Endothelial cell of umbilical vein (primary cell): ENCODE measurements around the gene MITD1. TPM values are rescaled to one million over a fixed set of nuclear protein-coding genes. Genes with fewer than 3 reads are reported as not detected.

Source experiments
- BruUV-seq: library from RNA; stranded (reverse); fragments of 400-500 nt; replicated peaks from 2 replicates; lab custom pipeline; 2021; lab: Mats Ljungman, UMichigan
- CTCF ChIA-PET: fragments of 300-600, 350-600 bp; sonication (Branson Sonifier 250); formaldehyde crosslinking; loops from one replicate; lab custom pipeline; 2021; ENCODE audit warnings: antibody characterized with exemption, inconsistent platforms; lab: Charles Lee
- POLR2A ChIA-PET: fragments of 300-600, 350-600 bp; sonication (Branson Sonifier 250); formaldehyde crosslinking; loops from one replicate; lab custom pipeline; 2021; ENCODE audit warnings: antibody characterized with exemption, inconsistent platforms; lab: Charles Lee
- DNase-seq: peaks from one replicate; pipeline ENCODE4 v3.0.0-alpha.2; 2011; ENCODE audit warnings: low read depth, low spot score
- FAIRE-seq: peaks from 2 replicates; lab custom pipeline; 2011; peaks lifted over from hg19 to GRCh38; lab: Jason Lieb, UNC
- H2AFZ ChIP-seq: 2 replicates; pipeline ENCODE4 v1.6.0; 2012; ENCODE audit warnings: low read depth, low read length, control low read depth, inconsistent platforms
- H3K27ac ChIP-seq: 2 replicates; pipeline ENCODE4 v1.5.1; 2011; ENCODE audit warnings: low read depth, mild to moderate bottlenecking, control low read depth, low read length, moderate library complexity; ENCODE audit not compliant: insufficient read depth
- H3K27me3 ChIP-seq, 2 experiments: 2 replicates each; pipeline versions ENCODE4 v1.6.0 to v1.6.1; 2011; ENCODE audit warnings: low read length in 2 of 2, mixed read lengths in 1 of 2; ENCODE audit not compliant: control insufficient read depth in 2 of 2, insufficient read depth in 2 of 2
- H3K36me3 ChIP-seq, 2 experiments: 2 replicates in 1 of 2; 3 replicates in 1 of 2; pipeline ENCODE4 v1.5.1; 2011; ENCODE audit warnings: low read length in 2 of 2, mild to moderate bottlenecking in 1 of 2, moderate library complexity in 1 of 2; ENCODE audit not compliant: control insufficient read depth in 2 of 2, insufficient read depth in 2 of 2; ENCODE audit errors: extremely low read depth in 1 of 2
- H3K4me1 ChIP-seq: 3 replicates; pipeline ENCODE4 v1.5.1; 2011; ENCODE audit warnings: mild to moderate bottlenecking, low read length; ENCODE audit not compliant: control insufficient read depth, insufficient read depth; ENCODE audit errors: extremely low read depth
- H3K4me2 ChIP-seq: 2 replicates; pipeline ENCODE4 v1.6.1; 2011; ENCODE audit warnings: low read length, control low read depth, mixed read lengths; ENCODE audit not compliant: insufficient read depth
- H3K4me3 ChIP-seq, 3 experiments: fragments of 200-600 bp in 1 of 3; sonication (generic), shearing (Covaris generic) in 1 of 3; replicated peaks in 1 of 3; 2 replicates each; pipeline ENCODE4 v1.5.1; 2011 to 2016; ENCODE audit warnings: control low read depth in 3 of 3, low read length in 3 of 3, mild to moderate bottlenecking in 2 of 3, inconsistent platforms in 1 of 3, low read depth in 1 of 3, moderate library complexity in 1 of 3; ENCODE audit not compliant: insufficient read depth in 1 of 3
- H3K79me2 ChIP-seq: 2 replicates; pipeline ENCODE4 v1.6.0; 2012; ENCODE audit warnings: low read length, inconsistent platforms; ENCODE audit not compliant: control insufficient read depth, insufficient read depth
- H3K9ac ChIP-seq: replicated peaks from 2 replicates; pipeline ENCODE3; 2011; ENCODE audit warnings: low read length, control low read depth; ENCODE audit not compliant: insufficient read depth; ENCODE audit errors: extremely low read depth
- H3K9me1 ChIP-seq: replicated peaks from 3 replicates; pipeline ENCODE4 v1.6.0; 2011; ENCODE audit warnings: mild to moderate bottlenecking, low read length; ENCODE audit not compliant: control insufficient read depth, insufficient read depth; ENCODE audit errors: extremely low read depth
- H3K9me3 ChIP-seq: replicated peaks from 2 replicates; pipeline ENCODE4 v1.5.1; 2012; ENCODE audit warnings: low read length, inconsistent platforms; ENCODE audit not compliant: control insufficient read depth, insufficient read depth
- H4K20me1 ChIP-seq: replicated peaks from 2 replicates; pipeline ENCODE3; 2011; ENCODE audit warnings: mild to moderate bottlenecking, low read length; ENCODE audit not compliant: control insufficient read depth, insufficient read depth; ENCODE audit errors: extremely low read depth
- EZH2 ChIP-seq: IDR thresholded peaks from 2 replicates; pipeline ENCODE4 v1.6.1; 2012; ENCODE audit warnings: borderline replicate concordance, low read depth, mild to moderate bottlenecking, moderate library complexity, low read length, inconsistent platforms; ENCODE audit not compliant: severe bottlenecking
- FOS ChIP-seq: IDR thresholded peaks from 2 replicates; pipeline ENCODE4 v1.6.1; 2011; ENCODE audit warnings: mild to moderate bottlenecking, low read length, moderate library complexity, borderline replicate concordance; ENCODE audit not compliant: insufficient read depth
- GATA2 ChIP-seq: IDR thresholded peaks from 2 replicates; pipeline ENCODE4 v1.7.0; 2011; ENCODE audit warnings: low read depth, mild to moderate bottlenecking, moderate library complexity, mixed read lengths, low read length; ENCODE audit not compliant: insufficient read length, insufficient read depth
- JUN ChIP-seq: IDR thresholded peaks from 2 replicates; pipeline ENCODE4 v1.6.1; 2011; ENCODE audit warnings: borderline replicate concordance, low read depth; ENCODE audit not compliant: insufficient read length, insufficient read depth
- MYC ChIP-seq: IDR thresholded peaks from one replicate; pipeline ENCODE4 v1.6.1; 2011; ENCODE audit warnings: mild to moderate bottlenecking, low read depth, low read length
- POLR2A ChIP-seq: IDR thresholded peaks from 2 replicates; pipeline ENCODE4 v1.6.1; 2012; ENCODE audit warnings: low read depth, mild to moderate bottlenecking, control low read depth, low read length
- POLR2AphosphoS5 ChIP-seq: IDR thresholded peaks from 2 replicates; pipeline ENCODE4 v1.6.1; 2012; ENCODE audit warnings: low read depth, mild to moderate bottlenecking, control low read depth, low read length, moderate library complexity; ENCODE audit not compliant: insufficient read depth
- dilution Hi-C: fragments of 300-500 bp; cut with MboI; formaldehyde crosslinking; loops from one replicate; pipeline ENCODE4 v1.15.0; 2019; ENCODE audit warnings: low sequenced_read_pairs; ENCODE audit not compliant: extremely low pct_ligation_motif_present
- intact Hi-C: fragments of 100-400 bp; cut with micrococcal nuclease; formaldehyde crosslinking; loops from one replicate; pipeline ENCODE4 v1.10.0; 2022
- polyA plus RNA-seq, 4 experiments: library from polyadenylated mRNA; depleted of rRNA in 3 of 4; stranded (reverse) in 3 of 4; unstranded in 1 of 4; fragments of >200 nt; gene quantifications; 2 replicates each; pipeline versions ENCODE4 v1.2.1 to v1.2.3, GENCODE V29; 2011 to 2012; ENCODE audit warnings: missing spikeins in 1 of 4
- total RNA-seq: library from RNA; stranded (reverse); gene quantifications from 2 replicates; pipeline ENCODE4 v1.2.3, GENCODE V29; 2021
- TF ChIP-seq, protein P1 (sequence below): IDR thresholded peaks from 2 replicates; pipeline ENCODE4 v1.6.1; 2011; ENCODE audit not compliant: insufficient read depth, insufficient read length
- TF ChIP-seq, protein P2 (sequence below), 2 donors: IDR thresholded peaks; 1 replicate in 1 of 2; 2 replicates in 1 of 2; pipeline ENCODE4 v1.5.1; 2011; ENCODE audit warnings: low read length in 2 of 2, mild to moderate bottlenecking in 2 of 2, moderate library complexity in 2 of 2, control low read depth in 1 of 2, inconsistent platforms in 1 of 2, low read depth in 1 of 2; ENCODE audit not compliant: insufficient read depth in 1 of 2; ENCODE audit errors: extremely low read depth in 1 of 2

MITD1 gene
- total and polyA plus RNA-seq, 2 donors (not counting 3 experiments of a cell fraction or from before 2014, with no cell fraction given), result 11.1 to 30.0 TPM

DNA sequence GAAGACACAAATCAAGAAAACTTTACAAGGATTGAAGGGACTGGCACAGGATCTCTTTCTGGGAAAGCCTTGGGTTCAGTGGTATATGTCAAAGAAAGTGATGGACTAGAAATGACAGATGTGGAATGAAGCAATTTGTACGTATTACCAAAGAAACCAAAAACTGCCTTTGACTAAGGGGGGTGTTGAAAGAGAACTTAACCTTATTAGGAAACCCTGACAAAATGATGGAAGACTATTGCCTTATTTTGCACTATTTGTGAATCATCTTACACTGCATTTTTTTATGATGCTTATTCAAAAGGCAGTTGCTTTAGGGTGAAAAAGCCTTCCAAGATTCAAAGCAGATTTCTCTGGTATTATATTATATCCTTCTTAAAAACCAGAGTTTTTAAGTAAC, 30.2 kb downstream of the MITD1 start:
- Histone ChIP-seq H3K27me3 (peaks cover 0 to under 1% of the 10 kb centered on the region in 2 experiments), H4K20me1 (no peaks in the 10 kb centered on the region), H3K9me3 (no peaks in the 10 kb centered on the region), H3K27ac (no peak overlapping the region), H3K4me2 (no peak overlapping the region), H3K4me1 (peaks cover 8% of the 10 kb centered on the region), H2AFZ (no peak overlapping the region), H3K9me1 (no peaks in the 10 kb centered on the region), H3K79me2 (peaks cover 2% of the 10 kb centered on the region), H3K9ac (no peak overlapping the region), H3K36me3 (no peaks in the 10 kb centered on the region), H3K4me3 (no peak overlapping the region)
- intact Hi-C loops (no loop called here), dilution Hi-C loops (no loop called here)
- no peak for DNase-seq
- FAIRE-seq, result no peak
- POLR2A ChIA-PET, result no interaction called here
- BruUV-seq, result no TSS peak
- CTCF ChIA-PET, result interaction anchor here (1.1 kb wide), 1 partner anchor 10 kb away, joined by 3 read pairs; no protein-coding TSS in a partner anchor
- TF ChIP-seq, protein P1, sequence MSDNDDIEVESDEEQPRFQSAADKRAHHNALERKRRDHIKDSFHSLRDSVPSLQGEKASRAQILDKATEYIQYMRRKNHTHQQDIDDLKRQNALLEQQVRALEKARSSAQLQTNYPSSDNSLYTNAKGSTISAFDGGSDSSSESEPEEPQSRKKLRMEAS, result no peak
- TF ChIP-seq FOS (no peak), POLR2AphosphoS5 (no peak), POLR2A (no peak), JUN (no peak), GATA2 (no peak), EZH2 (no peak), MYC (no peak)
- TF ChIP-seq, protein P2, sequence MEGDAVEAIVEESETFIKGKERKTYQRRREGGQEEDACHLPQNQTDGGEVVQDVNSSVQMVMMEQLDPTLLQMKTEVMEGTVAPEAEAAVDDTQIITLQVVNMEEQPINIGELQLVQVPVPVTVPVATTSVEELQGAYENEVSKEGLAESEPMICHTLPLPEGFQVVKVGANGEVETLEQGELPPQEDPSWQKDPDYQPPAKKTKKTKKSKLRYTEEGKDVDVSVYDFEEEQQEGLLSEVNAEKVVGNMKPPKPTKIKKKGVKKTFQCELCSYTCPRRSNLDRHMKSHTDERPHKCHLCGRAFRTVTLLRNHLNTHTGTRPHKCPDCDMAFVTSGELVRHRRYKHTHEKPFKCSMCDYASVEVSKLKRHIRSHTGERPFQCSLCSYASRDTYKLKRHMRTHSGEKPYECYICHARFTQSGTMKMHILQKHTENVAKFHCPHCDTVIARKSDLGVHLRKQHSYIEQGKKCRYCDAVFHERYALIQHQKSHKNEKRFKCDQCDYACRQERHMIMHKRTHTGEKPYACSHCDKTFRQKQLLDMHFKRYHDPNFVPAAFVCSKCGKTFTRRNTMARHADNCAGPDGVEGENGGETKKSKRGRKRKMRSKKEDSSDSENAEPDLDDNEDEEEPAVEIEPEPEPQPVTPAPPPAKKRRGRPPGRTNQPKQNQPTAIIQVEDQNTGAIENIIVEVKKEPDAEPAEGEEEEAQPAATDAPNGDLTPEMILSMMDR (IDR thresholded peaks at IDR 0.05; ENCODE audit: extremely low read depth in 1 of 2, insufficient read depth in 1 of 2, low read depth in 1 of 2, low read length in 2 of 2), result no peak
